Measurements from ENCODE around the gene LDLRAD4. TPM values are rescaled to one million over a fixed set of nuclear protein-coding genes. Genes with fewer than 3 reads are reported as not detected.
"Not testable (repeated sequence)": the region's sequence is repeated elsewhere in the genome, so short reads cannot be mapped to it uniquely, and the experiment has no call there.

The LDLRAD4 gene
- total RNA-seq, 1 donor from 2014 or later: 20.4 TPM

- Mint-ChIP-seq H3K27ac (ENCODE audit: unreplicated experiment) (no peak overlapping the region), H3K9me3 (ENCODE audit: unreplicated experiment) (no peaks in the 10 kb centered on the region), H3K4me3 (ENCODE audit: unreplicated experiment) (no peak overlapping the region), H3K4me1 (ENCODE audit: unreplicated experiment) (no peaks in the 10 kb centered on the region), H3K36me3 (ENCODE audit: unreplicated experiment) (no peaks in the 10 kb centered on the region), H3K27me3 (ENCODE audit: unreplicated experiment) (peaks cover 50% of the 10 kb centered on the region)
- DNase-seq (ENCODE audit: extremely low spot score, unreplicated experiment): no peak
- TF ChIP-seq CTCF (IDR thresholded peaks at IDR 0.05): no peak
Measured at GRCh38 chr18:13335903-13336302, 117.3 kb downstream of the LDLRAD4 start.

GRCh38 chr18:13336841-13337240 is 118.3 kb downstream of the LDLRAD4 start:
- no peak for TF ChIP-seq CTCF (IDR thresholded peaks at IDR 0.05)
- no peak overlapping the region for H3K4me3 Mint-ChIP-seq (ENCODE audit: unreplicated experiment)
- H3K9me3 Mint-ChIP-seq (ENCODE audit: unreplicated experiment): peaks cover 4% of the 10 kb centered on the region
- no peaks in the 10 kb centered on the region for H3K4me1 Mint-ChIP-seq (ENCODE audit: unreplicated experiment)
- H3K36me3 Mint-ChIP-seq (ENCODE audit: unreplicated experiment): no peaks in the 10 kb centered on the region
- DNase-seq (ENCODE audit: extremely low spot score, unreplicated experiment): no peak
- H3K27ac Mint-ChIP-seq (ENCODE audit: unreplicated experiment): no peak overlapping the region
- H3K27me3 Mint-ChIP-seq (ENCODE audit: unreplicated experiment): peaks cover 46% of the 10 kb centered on the region

- Mint-ChIP-seq H3K9me3 (ENCODE audit: unreplicated experiment) (peaks cover 5% of the 10 kb centered on the region), H3K27ac (ENCODE audit: unreplicated experiment) (no peak overlapping the region), H3K27me3 (ENCODE audit: unreplicated experiment) (peaks cover 46% of the 10 kb centered on the region), H3K4me3 (ENCODE audit: unreplicated experiment) (no peak overlapping the region), H3K4me1 (ENCODE audit: unreplicated experiment) (no peaks in the 10 kb centered on the region), H3K36me3 (ENCODE audit: unreplicated experiment) (no peaks in the 10 kb centered on the region)
- no peak for TF ChIP-seq CTCF (IDR thresholded peaks at IDR 0.05)
- DNase-seq (ENCODE audit: extremely low spot score, unreplicated experiment): no peak
Measured at GRCh38 chr18:13337369-13337768, 118.8 kb downstream of the LDLRAD4 start.

- no peak overlapping the region for H3K4me3 Mint-ChIP-seq (ENCODE audit: unreplicated experiment)
- H3K27me3 Mint-ChIP-seq (ENCODE audit: unreplicated experiment): peaks cover 38% of the 10 kb centered on the region
Measured at GRCh38 chr18:13338318-13338717, 119.8 kb downstream of the LDLRAD4 start.

GRCh38 chr18:13339653-13340052 is 121.1 kb downstream of the LDLRAD4 start:
- Mint-ChIP-seq H3K4me3 (ENCODE audit: unreplicated experiment) (no peak overlapping the region), H3K27me3 (ENCODE audit: unreplicated experiment) (peaks cover 31% of the 10 kb centered on the region), H3K27ac (ENCODE audit: unreplicated experiment) (no peak overlapping the region), H3K36me3 (ENCODE audit: unreplicated experiment) (no peaks in the 10 kb centered on the region), H3K4me1 (ENCODE audit: unreplicated experiment) (no peaks in the 10 kb centered on the region), H3K9me3 (ENCODE audit: unreplicated experiment) (peaks cover 5% of the 10 kb centered on the region)
- TF ChIP-seq CTCF (IDR thresholded peaks at IDR 0.05): no peak
- DNase-seq (ENCODE audit: extremely low spot score, unreplicated experiment): no peak

More at GRCh38 chr18:13338318-13338717, 119.8 kb downstream of the LDLRAD4 start:
- DNase-seq (ENCODE audit: extremely low spot score, unreplicated experiment): no peak
- H3K36me3 Mint-ChIP-seq (ENCODE audit: unreplicated experiment): no peaks in the 10 kb centered on the region
- H3K27ac Mint-ChIP-seq (ENCODE audit: unreplicated experiment): no peak overlapping the region
- no peak for TF ChIP-seq CTCF (IDR thresholded peaks at IDR 0.05)
- no peaks in the 10 kb centered on the region for H3K4me1 Mint-ChIP-seq (ENCODE audit: unreplicated experiment)
- H3K9me3 Mint-ChIP-seq (ENCODE audit: unreplicated experiment): peaks cover 5% of the 10 kb centered on the region

GRCh38 chr18:13346449-13346848 is 127.9 kb downstream of the LDLRAD4 start:
- H3K27ac Mint-ChIP-seq (ENCODE audit: unreplicated experiment); H3K4me1 Mint-ChIP-seq (ENCODE audit: unreplicated experiment); H3K27me3 Mint-ChIP-seq (ENCODE audit: unreplicated experiment); H3K4me3 Mint-ChIP-seq (ENCODE audit: unreplicated experiment); H3K36me3 Mint-ChIP-seq (ENCODE audit: unreplicated experiment); DNase-seq (ENCODE audit: extremely low spot score, unreplicated experiment): not testable (repeated sequence)
- H3K9me3 Mint-ChIP-seq (ENCODE audit: unreplicated experiment): peaks cover 32% of the 10 kb centered on the region
